ENCODE data around the gene CEP170.
"Not testable (repeated sequence)": the region's sequence is repeated elsewhere in the genome, so short reads cannot be mapped to it uniquely, and the experiment has no call there.

GRCh38 chr1:243118601-243119322, 136.3 kb downstream of the CEP170 start:
- TF ChIP-seq CTCF (IDR thresholded peaks at IDR 0.05; ENCODE audit: low read depth, low read length); EZH2phosphoT487 (IDR thresholded peaks at IDR 0.05; ENCODE audit: low read depth): not testable (repeated sequence)
